ENCODE results near the gene KRT81.

DNA sequence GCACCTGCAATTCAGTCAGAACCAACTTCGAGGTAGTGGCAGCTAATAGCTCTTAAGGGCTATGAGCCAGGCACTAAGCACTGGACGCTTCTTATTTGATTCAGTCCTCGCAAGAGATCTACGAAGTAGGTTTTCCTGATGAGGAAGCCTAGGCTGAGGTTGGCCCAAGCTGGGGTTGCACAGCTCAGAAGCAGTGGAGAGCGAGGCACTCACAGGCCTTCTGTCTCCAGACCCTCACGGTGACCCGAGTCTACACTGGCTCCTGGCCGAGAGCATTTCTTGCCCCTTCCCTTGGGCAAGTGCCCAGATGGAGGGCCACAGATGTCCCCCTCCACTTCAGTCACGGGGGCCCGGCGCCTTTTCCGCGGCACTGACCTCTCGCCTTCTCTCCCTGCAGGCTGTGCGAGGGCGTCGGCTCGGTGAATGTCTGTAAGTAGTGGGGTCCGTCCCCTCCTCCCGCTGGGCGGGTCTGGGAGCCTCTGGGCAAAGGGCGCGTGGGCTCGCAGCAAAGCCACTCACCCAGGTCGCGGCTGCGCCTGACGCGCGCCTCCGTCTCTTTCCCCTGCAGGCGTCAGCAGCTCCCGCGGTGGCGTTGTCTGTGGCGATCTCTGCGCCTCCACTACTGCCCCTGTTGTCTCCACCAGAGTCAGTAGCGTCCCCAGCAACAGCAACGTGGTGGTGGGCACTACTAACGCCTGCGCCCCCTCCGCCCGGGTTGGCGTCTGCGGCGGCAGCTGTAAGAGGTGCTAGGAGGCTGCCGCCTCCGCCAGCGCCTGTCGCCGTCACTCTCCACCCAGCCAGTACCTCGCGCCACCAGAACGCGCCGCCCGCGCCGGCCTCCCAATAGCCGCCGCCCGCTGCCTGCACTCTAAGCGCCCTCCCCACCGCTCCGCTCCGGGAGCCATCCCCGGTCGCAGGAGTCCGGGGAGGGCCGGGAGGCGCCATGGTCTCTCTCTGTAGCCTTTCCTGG is 16.8 kb upstream of the KRT81 start:
- TF ChIP-seq SP1 (IDR thresholded peaks at IDR 0.05), result no peak
- TF ChIP-seq, protein P1, sequence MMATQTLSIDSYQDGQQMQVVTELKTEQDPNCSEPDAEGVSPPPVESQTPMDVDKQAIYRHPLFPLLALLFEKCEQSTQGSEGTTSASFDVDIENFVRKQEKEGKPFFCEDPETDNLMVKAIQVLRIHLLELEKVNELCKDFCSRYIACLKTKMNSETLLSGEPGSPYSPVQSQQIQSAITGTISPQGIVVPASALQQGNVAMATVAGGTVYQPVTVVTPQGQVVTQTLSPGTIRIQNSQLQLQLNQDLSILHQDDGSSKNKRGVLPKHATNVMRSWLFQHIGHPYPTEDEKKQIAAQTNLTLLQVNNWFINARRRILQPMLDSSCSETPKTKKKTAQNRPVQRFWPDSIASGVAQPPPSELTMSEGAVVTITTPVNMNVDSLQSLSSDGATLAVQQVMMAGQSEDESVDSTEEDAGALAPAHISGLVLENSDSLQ (IDR thresholded peaks at IDR 0.05), result no peak
- TF ChIP-seq ELF4 (IDR thresholded peaks at IDR 0.05), result no peak
- TF ChIP-seq FOXM1 (IDR thresholded peaks at IDR 0.05; ENCODE audit: borderline replicate concordance), result no peak
- no peak for TF ChIP-seq BHLHE40 (IDR thresholded peaks at IDR 0.05; ENCODE audit: borderline replicate concordance)
- no peak for TF ChIP-seq FOXK2 (IDR thresholded peaks at IDR 0.05)

All from HEK293T (cell line).